Lower leg skin (tissue), 3 donors: ENCODE results near the gene SGO2.

Source experiments
- CTCF ChIP-seq, 3 donors: fragments of 450-650 bp; IDR thresholded peaks; one replicate each; pipeline ENCODE4 v1.5.1; 2016; ENCODE audit warnings: antibody characterized with exemption in 3 of 3, mild to moderate bottlenecking in 3 of 3, moderate library complexity in 2 of 3
- POLR2A ChIP-seq, 2 donors: fragments of 450-650 bp; IDR thresholded peaks; one replicate each; pipeline ENCODE4 v1.6.1; 2016 to 2017; ENCODE audit warnings: antibody characterized with exemption in 2 of 2, mild to moderate bottlenecking in 1 of 2, moderate library complexity in 1 of 2

GRCh38 chr2:200483729-200484198 lies 42.2 kb upstream of the SGO2 start:
- TF ChIP-seq POLR2A (IDR thresholded peaks at IDR 0.05) (no peak), CTCF (IDR thresholded peaks at IDR 0.05) (no peak)
